HG03108 (cell line): ENCODE results near the gene NFKBIZ.
"Not testable (repeated sequence)": the region's sequence is repeated elsewhere in the genome, so short reads cannot be mapped to it uniquely, and the experiment has no call there.

Experiments
- ATAC-seq: cut with Tn5 transposase; IDR thresholded peaks from one replicate; pipeline ENCODE4 v1.9.1; 2021; ENCODE audit warnings: moderate library complexity; ENCODE audit not compliant: unreplicated experiment

Gene NFKBIZ

DNA sequence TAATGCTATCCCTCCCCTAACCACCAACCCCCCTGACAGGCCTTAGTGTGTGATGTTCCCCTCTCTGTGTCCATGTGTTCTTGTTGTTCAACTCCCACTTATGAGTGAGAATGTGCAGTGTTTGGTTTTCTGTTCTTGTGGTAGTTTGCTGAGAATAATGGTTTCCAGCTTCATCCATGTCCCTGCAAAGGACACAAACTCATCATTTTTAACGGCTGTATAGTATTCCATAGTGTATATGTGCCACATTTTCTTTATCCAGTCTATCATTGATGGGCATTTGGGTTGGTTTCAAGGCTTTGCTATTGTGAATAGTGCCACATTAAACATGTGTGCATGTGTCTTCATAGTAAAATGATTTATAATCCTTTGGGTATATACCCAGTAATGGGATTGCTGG lies 56.3 kb downstream of the NFKBIZ start:
- ATAC-seq = not testable (repeated sequence)
